Measurements from ENCODE around the gene ABCC5. TPM values are rescaled to one million over a fixed set of nuclear protein-coding genes. Genes with fewer than 3 reads are reported as not detected.
A peak's percentile ranks its signal among the peaks of the same experiment; 100 is the strongest.
"Not testable (repeated sequence)": the region's sequence is repeated elsewhere in the genome, so short reads cannot be mapped to it uniquely, and the experiment has no call there.

Gene ABCC5
- polyA plus RNA-seq, 6 donors from 2014 or later = 8.3 to 15.1 (median 10.5) TPM

GRCh38 chr3:183883291-183884096, 134.2 kb downstream of the ABCC5 start:
- H3K27ac Mint-ChIP-seq = peak overlapping the region; percentile 20 to 96 (median 64)
- peaks cover 0 to 11% (median 0%) of the 10 kb centered on the region in 3 donors for H3K27me3 Mint-ChIP-seq
- no peaks in the 10 kb centered on the region for H3K9me3 Mint-ChIP-seq
- ATAC-seq (ENCODE audit: low read depth in 2 of 2) (no peak), DNase-seq (no peak)
- H3K4me3 Mint-ChIP-seq = peak overlapping the region; percentile 86 to 98 (median 95)
- peaks cover 28 to 49% (median 46%) of the 10 kb centered on the region in 3 donors for H3K4me1 Mint-ChIP-seq
- H3K36me3 Mint-ChIP-seq = peaks cover 0 to 7% of the 10 kb centered on the region in 2 donors

GRCh38 chr3:183880121-183880520, 137.6 kb downstream of the ABCC5 start:
- DNase-seq (no peak), ATAC-seq (ENCODE audit: low read depth in 2 of 2) (no peak)
- Mint-ChIP-seq H3K4me3 (no peak overlapping the region), H3K4me1 (peaks cover 24 to 59% (median 51%) of the 10 kb centered on the region in 3 donors), H3K27me3 (no peaks in the 10 kb centered on the region), H3K36me3 (peaks cover 4 to 7% of the 10 kb centered on the region in 2 donors), H3K9me3 (no peaks in the 10 kb centered on the region), H3K27ac (no peak overlapping the region)

DNA sequence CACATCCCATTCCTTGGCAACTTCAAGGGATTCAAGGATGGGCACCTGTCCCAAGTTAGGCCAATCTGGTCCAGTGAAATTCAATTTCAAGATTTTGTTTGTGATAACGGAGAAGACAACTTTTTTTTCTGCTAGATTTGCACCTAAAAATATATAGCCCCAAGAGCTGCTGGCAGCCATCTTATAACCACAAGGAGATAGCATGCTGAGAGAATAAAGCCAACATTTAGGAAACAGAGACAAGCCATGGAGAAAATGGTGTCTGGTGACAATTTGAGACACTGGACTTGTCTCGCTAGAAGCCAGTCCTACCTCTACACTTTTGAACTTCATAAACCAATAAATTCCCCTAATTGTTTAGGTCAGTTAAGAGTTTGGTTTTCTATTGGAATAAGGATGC, 138.4 kb downstream of the ABCC5 start:
- DNase-seq = no peak
- H3K4me1 Mint-ChIP-seq = peaks cover 16 to 50% (median 50%) of the 10 kb centered on the region in 3 donors
- no peaks in the 10 kb centered on the region for H3K27me3 Mint-ChIP-seq
- no peak overlapping the region for H3K27ac Mint-ChIP-seq
- no peak for ATAC-seq (ENCODE audit: low read depth in 2 of 2)
- H3K9me3 Mint-ChIP-seq = no peaks in the 10 kb centered on the region
- no peak overlapping the region for H3K4me3 Mint-ChIP-seq
- H3K36me3 Mint-ChIP-seq = peaks cover 0 to 4% of the 10 kb centered on the region in 2 donors

DNA sequence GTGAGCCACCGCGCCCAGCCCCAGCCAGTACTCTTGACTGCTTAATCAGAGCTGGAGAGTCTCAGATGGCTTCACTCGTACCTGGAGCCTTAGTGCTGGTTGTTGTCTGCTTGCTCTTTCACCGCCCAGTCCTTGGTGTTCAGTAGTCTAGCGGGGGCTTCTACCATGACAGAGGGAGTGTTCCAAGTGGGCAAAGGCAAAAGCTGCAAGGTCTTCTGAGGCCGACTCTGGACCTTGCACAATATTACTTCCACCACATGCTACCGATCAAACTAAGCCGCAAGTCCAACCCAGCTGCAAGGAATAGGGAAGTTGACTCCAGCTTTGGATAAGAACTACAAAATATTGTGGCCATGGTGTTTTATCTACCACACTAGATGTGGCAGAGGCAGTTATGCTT, 139.6 kb downstream of the ABCC5 start:
- no peaks in the 10 kb centered on the region for H3K9me3 Mint-ChIP-seq
- H3K27me3 Mint-ChIP-seq = no peaks in the 10 kb centered on the region
- peaks cover 0 to 4% of the 10 kb centered on the region in 2 donors for H3K36me3 Mint-ChIP-seq
- ATAC-seq (ENCODE audit: low read depth in 2 of 2) = no peak
- H3K27ac Mint-ChIP-seq = no peak overlapping the region
- H3K4me3 Mint-ChIP-seq = peak overlapping the region in 1 of 8 donors; percentile 39
- H3K4me1 Mint-ChIP-seq = peaks cover 5 to 38% (median 38%) of the 10 kb centered on the region in 3 donors
- no peak for DNase-seq

DNA sequence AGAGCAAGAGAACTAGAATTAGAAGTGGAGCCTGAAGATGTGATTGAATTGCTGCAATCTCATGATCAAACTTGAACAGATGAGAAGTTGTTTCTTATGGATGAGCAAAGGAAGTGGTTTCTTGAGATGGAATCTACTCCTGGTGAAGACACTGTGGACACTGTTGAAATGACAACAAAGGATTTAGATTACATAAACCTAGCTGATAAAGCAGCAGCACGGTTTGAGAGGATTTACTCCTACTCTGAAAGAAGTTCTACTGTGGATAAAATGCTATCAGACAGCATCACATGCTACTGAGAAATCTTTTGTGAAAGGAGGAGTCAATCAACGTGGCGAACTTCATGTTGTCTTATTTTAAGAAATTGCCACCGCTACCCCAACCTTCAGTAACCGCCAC, 140.5 kb downstream of the ABCC5 start:
- H3K36me3 Mint-ChIP-seq; DNase-seq; H3K27me3 Mint-ChIP-seq; ATAC-seq (ENCODE audit: low read depth in 2 of 2); H3K4me3 Mint-ChIP-seq; H3K9me3 Mint-ChIP-seq: not testable (repeated sequence)
- Mint-ChIP-seq H3K27ac (peak overlapping the region in 1 of 6 donors; percentile 71), H3K4me1 (peaks cover 3 to 41% (median 36%) of the 10 kb centered on the region in 3 donors)

DNA sequence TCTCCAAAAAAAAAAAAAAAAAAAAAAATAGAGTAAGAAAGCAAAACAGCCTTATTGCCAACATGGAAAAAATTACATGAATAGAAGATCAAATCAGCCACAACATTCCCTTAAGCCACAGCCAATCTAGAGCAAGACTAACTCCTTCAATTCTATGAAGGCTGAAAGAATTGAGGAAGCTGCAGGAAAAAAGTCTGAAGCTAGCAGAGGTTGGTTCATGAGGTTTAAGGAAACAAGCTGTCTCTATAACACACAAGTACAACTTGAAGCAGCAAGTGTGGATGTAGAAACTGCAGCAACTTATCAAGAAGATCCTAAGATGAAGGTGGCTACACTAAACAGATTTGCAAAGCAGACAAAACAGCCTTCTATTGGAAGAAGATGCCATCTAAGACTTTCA, 142.3 kb downstream of the ABCC5 start:
- Mint-ChIP-seq H3K27ac (no peak overlapping the region), H3K4me1 (peaks cover 10 to 42% (median 39%) of the 10 kb centered on the region in 3 donors), H3K9me3 (no peaks in the 10 kb centered on the region), H3K4me3 (no peak overlapping the region), H3K27me3 (no peaks in the 10 kb centered on the region), H3K36me3 (peaks cover 0 to 4% of the 10 kb centered on the region in 2 donors)
- DNase-seq = no peak
- ATAC-seq (ENCODE audit: low read depth in 2 of 2) = no peak

- no peak for ATAC-seq (ENCODE audit: low read depth in 2 of 2)
- H3K4me3 Mint-ChIP-seq = no peak overlapping the region
These were observed 143.8 kb downstream of the ABCC5 start for GRCh38 chr3:183873914-183874313.

GRCh38 chr3:183871541-183871940, 146.1 kb downstream of the ABCC5 start:
- DNase-seq (no peak), ATAC-seq (ENCODE audit: low read depth in 2 of 2) (no peak)
- Mint-ChIP-seq H3K9me3 (no peaks in the 10 kb centered on the region), H3K27ac (peak overlapping the region in 1 of 6 donors; percentile 62), H3K36me3 (peaks cover 0 to 1% of the 10 kb centered on the region in 2 donors), H3K4me3 (no peak overlapping the region), H3K27me3 (no peaks in the 10 kb centered on the region), H3K4me1 (peaks cover 15 to 40% (median 26%) of the 10 kb centered on the region in 3 donors)

More at GRCh38 chr3:183873914-183874313, 143.8 kb downstream of the ABCC5 start:
- Mint-ChIP-seq H3K27me3 (no peaks in the 10 kb centered on the region), H3K27ac (no peak overlapping the region), H3K4me1 (peaks cover 12 to 41% (median 40%) of the 10 kb centered on the region in 3 donors), H3K36me3 (peaks cover 0 to 4% of the 10 kb centered on the region in 2 donors), H3K9me3 (no peaks in the 10 kb centered on the region)
- DNase-seq = no peak

GRCh38 chr3:183870563-183870962, 147.1 kb downstream of the ABCC5 start:
- Mint-ChIP-seq H3K4me1 (peaks cover 15 to 40% (median 26%) of the 10 kb centered on the region in 3 donors), H3K4me3 (no peak overlapping the region), H3K9me3 (no peaks in the 10 kb centered on the region), H3K27me3 (no peaks in the 10 kb centered on the region), H3K36me3 (peaks cover 0 to 1% of the 10 kb centered on the region in 2 donors), H3K27ac (peak overlapping the region in 3 of 6 donors; percentile 3 to 80 (median 12))
- no peak for ATAC-seq (ENCODE audit: low read depth in 2 of 2)
- no peak for DNase-seq

Other genes with a start within 250 kb of the ABCC5 start
- under 1 TPM in 1 of 6 donors, not detected in 5; 0.78 TPM for gene MAP6D1, start 192.3 kb downstream of the ABCC5 start, polyA plus RNA-seq (ENCODE audit: low read depth in 6 of 6)
- gene PARL, start 133.0 kb downstream of the ABCC5 start, polyA plus RNA-seq (ENCODE audit: low read depth in 6 of 6) = 100 to 1,000 TPM; 103 to 142 (median 109) TPM
- not detected for gene HTR3D, start 13.9 kb upstream of the ABCC5 start, polyA plus RNA-seq (ENCODE audit: low read depth in 6 of 6)
- not detected for gene HTR3C, start 35.2 kb upstream of the ABCC5 start, polyA plus RNA-seq (ENCODE audit: low read depth in 6 of 6)
- not detected for gene HTR3E, start 79.2 kb upstream of the ABCC5 start, polyA plus RNA-seq (ENCODE audit: low read depth in 6 of 6)
- 10 to 100 TPM; 31.5 to 54.4 (median 37.7) TPM for gene EIF2B5, start 117.5 kb upstream of the ABCC5 start, polyA plus RNA-seq (ENCODE audit: low read depth in 6 of 6)
- gene DVL3, start 137.5 kb upstream of the ABCC5 start, polyA plus RNA-seq (ENCODE audit: low read depth in 6 of 6) = 10 to 100 TPM in 4 of 6 donors, 1 to 10 TPM in 2; 4.6 to 17.3 (median 12.1) TPM
- gene AP2M1, start 157.0 kb upstream of the ABCC5 start, polyA plus RNA-seq (ENCODE audit: low read depth in 6 of 6) = 100 to 1,000 TPM; 214 to 318 (median 245) TPM
- gene ABCF3, start 168.3 kb upstream of the ABCC5 start, polyA plus RNA-seq (ENCODE audit: low read depth in 6 of 6) = 10 to 100 TPM; 24.6 to 45.7 (median 30.0) TPM
- gene VWA5B2, start 211.7 kb upstream of the ABCC5 start, polyA plus RNA-seq (ENCODE audit: low read depth in 6 of 6) = not detected
- gene ALG3, start 231.1 kb upstream of the ABCC5 start, polyA plus RNA-seq (ENCODE audit: low read depth in 6 of 6) = 10 to 100 TPM; 33.9 to 57.3 (median 39.1) TPM
- 1 to 10 TPM; 2.1 to 4.3 (median 2.4) TPM for gene EEF1AKMT4, start 231.8 kb upstream of the ABCC5 start, polyA plus RNA-seq (ENCODE audit: low read depth in 6 of 6)
- not detected for gene CAMK2N2, start 243.7 kb upstream of the ABCC5 start, polyA plus RNA-seq (ENCODE audit: low read depth in 6 of 6)